Coronary artery (tissue), 2 donors: ENCODE results near the gene APBA1.
"Not testable (repeated sequence)": the region's sequence is repeated elsewhere in the genome, so short reads cannot be mapped to it uniquely, and the experiment has no call there.

ENCODE experiments used
- DNase-seq: peaks from one replicate; pipeline ENCODE4 v3.0.0-alpha.2; 2017; ENCODE audit warnings: low spot score
- H3K27ac ChIP-seq, 2 donors: fragments of 200-600 bp; sonication (generic); one replicate each; pipeline ENCODE4 v1.5.1; 2016 to 2019
- H3K4me3 ChIP-seq: fragments of 200-600 bp; sonication (generic); 2 replicates; pipeline ENCODE4 v1.5.1; 2016; ENCODE audit warnings: mild to moderate bottlenecking, moderate library complexity
- CTCF ChIP-seq: fragments of 200-600 bp; sonication (generic); IDR thresholded peaks from one replicate; pipeline ENCODE4 v1.5.1; 2019; ENCODE audit warnings: antibody characterized with exemption

APBA1 gene

GRCh38 chr9:69443178-69443577 is 229.0 kb downstream of the APBA1 start:
- H3K27ac ChIP-seq = no peak overlapping the region
- no peak for TF ChIP-seq CTCF
- no peak overlapping the region for H3K4me3 ChIP-seq
- no peak for DNase-seq

GRCh38 chr9:69442486-69442885 is 229.7 kb downstream of the APBA1 start:
- TF ChIP-seq CTCF = no peak
- no peak for DNase-seq
- Histone ChIP-seq H3K27ac (no peak overlapping the region), H3K4me3 (no peak overlapping the region)

GRCh38 chr9:69440254-69440955 is 231.8 kb downstream of the APBA1 start:
- H3K27ac ChIP-seq, DNase-seq, H3K4me3 ChIP-seq: not testable (repeated sequence)

GRCh38 chr9:69439654-69440053 is 232.5 kb downstream of the APBA1 start:
- H3K4me3 ChIP-seq, DNase-seq, H3K27ac ChIP-seq: not testable (repeated sequence)

DNA sequence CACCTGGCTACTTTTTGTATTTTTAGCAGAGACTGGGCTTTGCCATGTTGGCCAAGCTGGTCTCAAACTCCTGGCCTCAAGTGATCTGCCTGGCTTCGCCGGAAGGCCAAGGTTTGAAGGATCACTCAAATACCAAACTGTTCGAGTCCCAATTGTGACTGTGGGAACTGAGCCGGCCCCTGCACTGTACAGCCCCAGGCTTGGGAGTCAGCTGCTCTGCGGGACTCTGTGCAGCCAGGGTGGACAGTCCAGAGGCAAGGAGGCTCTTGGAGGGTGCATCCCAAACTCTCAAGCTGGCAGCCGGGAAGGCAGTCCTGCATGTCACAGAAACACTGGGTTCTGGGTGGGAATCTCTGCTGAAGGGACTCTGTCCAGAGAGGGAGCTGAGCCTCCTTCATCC is 238.2 kb downstream of the APBA1 start:
- DNase-seq = no peak
- H3K4me3 ChIP-seq = no peak overlapping the region
- no peak overlapping the region for H3K27ac ChIP-seq
- TF ChIP-seq CTCF = no peak

- no peak for TF ChIP-seq CTCF
- Histone ChIP-seq H3K27ac (no peak overlapping the region), H3K4me3 (no peak overlapping the region)
- DNase-seq = no peak
Observed at GRCh38 chr9:69433392-69433791, 238.8 kb downstream of the APBA1 start.

DNA sequence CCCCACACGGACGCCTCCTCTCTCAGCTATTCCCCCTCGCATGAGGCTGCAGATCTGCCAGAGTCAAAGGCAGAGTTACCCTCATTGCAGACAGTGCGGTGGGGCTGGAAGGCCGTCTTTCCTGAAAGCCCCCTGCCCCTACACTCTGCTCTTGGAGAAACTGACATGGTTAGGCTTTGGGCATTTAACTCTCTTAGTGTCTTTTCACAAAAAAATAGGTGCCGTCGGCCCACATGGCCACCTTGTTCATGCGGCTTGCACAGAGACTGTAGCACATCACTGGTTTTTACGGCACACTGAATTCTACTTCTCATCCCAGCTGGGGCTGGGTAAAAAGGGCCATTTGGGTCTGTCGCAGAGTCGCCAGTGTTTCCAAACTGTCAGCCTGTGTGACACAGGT is 239.5 kb downstream of the APBA1 start:
- no peak for TF ChIP-seq CTCF
- Histone ChIP-seq H3K4me3 (no peak overlapping the region), H3K27ac (no peak overlapping the region)
- no peak for DNase-seq

DNA sequence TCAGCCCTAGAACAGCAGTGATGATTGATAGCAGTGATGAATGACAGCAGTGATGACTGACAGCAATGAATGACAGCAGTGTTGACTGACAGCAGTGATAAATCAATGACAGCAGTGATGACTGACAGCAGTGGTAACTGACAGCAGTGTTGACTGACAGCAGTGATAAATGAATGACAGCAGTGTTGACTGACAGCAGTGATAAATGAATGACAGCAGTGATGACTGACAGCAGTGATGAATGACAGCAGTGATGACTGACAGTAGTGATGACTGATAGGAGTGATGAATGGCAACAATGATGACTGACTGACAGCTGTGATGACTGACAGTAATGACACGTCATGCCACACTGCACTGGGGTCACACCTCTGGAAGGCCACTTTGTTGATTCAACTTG is 240.4 kb downstream of the APBA1 start:
- Histone ChIP-seq H3K27ac (no peak overlapping the region), H3K4me3 (no peak overlapping the region)
- DNase-seq = no peak
- TF ChIP-seq CTCF = no peak
